ENCODE data around the gene CTNNB1.

The CTNNB1 gene

GRCh38 chr3:41198950-41199865, at the start of gene CTNNB1:
Gene CTNNB1 (plus strand): TSS chr3:41199505. CDS start chr3:41224069, 24,564 bp downstream.
- peak; percentile 38 to 96 (median 84) for DNase-seq

- DNase-seq = no peak
These were observed 43.5 kb upstream of the CTNNB1 start for GRCh38 chr3:41155834-41156233.

GRCh38 chr3:41158947-41159346, 40.4 kb upstream of the CTNNB1 start:
- no peak for DNase-seq

DNA sequence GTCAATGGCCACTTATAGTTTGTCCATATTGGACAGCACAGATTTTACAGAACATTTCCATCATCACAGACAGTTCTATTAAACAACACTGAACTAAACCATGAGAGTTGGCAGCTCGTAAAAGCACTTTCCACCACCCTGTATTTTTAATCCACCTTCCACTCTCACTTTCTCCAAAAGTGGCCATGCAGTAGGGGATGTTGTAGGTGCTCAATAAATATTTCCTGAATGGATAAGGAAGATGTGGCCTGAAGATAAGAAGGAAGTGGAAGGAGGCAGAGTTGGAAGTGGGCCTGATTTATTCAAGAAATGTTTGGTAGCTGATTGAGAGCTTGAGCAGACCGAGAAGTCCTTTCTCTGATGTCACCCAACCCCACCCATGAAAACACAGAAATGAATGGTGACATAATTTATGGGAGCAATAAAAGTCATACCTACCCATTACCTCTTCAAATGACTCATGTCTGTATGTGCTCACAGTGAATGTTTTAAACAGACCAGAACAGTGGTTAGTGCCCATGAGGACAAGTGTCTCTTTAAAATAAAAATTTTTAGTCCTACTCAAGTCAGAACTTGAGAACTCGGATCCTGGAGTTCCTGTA, 39.6 kb upstream of the CTNNB1 start:
- no peak for DNase-seq

- DNase-seq = no peak
These were observed 36.8 kb upstream of the CTNNB1 start for GRCh38 chr3:41162541-41162940.

DNA sequence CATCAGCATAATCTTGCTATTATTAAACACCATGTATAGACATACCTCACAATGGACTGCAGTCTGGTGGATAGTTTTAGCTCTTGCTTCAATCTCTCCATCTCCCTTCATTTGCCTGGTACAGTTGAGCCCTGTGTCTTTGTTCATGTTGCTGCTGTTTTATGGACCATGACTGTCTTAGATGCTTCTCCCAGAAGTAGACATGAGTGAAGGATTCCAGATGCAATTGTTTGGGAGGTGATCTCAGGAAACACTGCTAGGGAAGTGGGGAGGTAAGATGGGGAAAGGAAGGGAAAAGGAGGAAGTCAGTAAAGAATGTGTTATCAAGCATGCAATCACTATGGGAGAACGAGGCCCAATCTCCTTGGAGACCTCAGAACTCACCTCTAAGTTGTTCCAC, 36.3 kb upstream of the CTNNB1 start:
- DNase-seq = no peak

- no peak for DNase-seq
These were observed 35.9 kb upstream of the CTNNB1 start for GRCh38 chr3:41163421-41163820.

GRCh38 chr3:41164777-41165176, 34.5 kb upstream of the CTNNB1 start:
- no peak for DNase-seq

DNA sequence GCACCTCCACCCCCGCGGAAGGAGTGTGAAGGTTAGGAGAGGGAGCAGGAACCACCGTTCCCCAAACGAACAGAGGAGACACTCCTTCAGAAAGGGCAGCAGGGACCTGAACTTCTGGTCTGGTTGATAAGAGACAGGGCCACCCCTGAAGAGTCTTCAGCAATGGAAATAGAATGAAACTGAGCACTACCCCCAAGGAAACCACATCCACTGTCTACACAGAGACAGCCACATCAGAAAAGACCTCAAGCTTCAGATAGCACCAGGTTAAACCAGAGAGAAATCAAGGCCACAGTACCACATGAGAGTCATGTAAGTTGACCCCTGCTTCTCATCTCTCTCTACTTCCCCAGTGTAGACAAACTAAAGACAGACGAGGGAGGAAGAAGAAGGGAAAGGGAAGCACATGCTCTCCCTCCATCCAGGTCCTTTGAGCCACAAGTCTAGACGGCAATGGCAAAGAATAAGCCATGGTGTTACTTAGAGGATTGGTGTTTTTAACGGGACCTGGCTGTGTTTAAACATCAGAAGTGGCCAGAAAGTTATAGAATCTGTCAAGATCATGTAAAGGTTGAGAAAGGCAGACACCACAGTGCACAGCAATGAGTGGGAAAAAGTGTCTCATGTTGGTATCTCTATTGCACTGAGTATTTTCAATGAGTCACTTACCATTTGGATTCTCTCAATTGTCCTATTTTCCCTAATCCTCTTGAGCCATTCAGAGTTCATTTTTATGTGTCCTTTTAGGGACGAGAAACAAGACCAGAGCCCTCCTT, 31.4 kb upstream of the CTNNB1 start:
- no peak for DNase-seq

DNA sequence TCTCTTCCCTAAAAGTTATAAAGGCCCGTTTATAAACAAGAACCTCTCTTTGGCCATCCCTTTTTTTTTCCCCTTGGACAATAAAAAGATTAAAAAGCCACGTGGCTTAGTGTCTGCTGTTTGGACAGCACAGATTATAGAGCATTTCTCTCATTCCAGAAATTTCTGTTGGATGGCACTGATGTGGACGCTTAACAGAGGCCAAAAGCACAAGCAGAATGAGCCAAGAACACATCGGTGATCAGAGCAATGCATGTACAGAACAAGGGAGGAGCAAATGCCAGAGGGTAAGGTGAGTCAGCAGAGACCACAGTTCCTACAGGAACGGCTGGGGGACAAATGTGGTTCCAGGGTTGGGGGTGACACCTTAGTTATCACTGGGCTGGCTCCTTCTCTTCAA, 30.3 kb upstream of the CTNNB1 start:
- DNase-seq = no peak

- DNase-seq = peak in 1 of 51 donors; percentile 1
These were observed 25.1 kb upstream of the CTNNB1 start for GRCh38 chr3:41173926-41174885.

GRCh38 chr3:41175365-41175764, 23.9 kb upstream of the CTNNB1 start:
- DNase-seq = no peak

DNA sequence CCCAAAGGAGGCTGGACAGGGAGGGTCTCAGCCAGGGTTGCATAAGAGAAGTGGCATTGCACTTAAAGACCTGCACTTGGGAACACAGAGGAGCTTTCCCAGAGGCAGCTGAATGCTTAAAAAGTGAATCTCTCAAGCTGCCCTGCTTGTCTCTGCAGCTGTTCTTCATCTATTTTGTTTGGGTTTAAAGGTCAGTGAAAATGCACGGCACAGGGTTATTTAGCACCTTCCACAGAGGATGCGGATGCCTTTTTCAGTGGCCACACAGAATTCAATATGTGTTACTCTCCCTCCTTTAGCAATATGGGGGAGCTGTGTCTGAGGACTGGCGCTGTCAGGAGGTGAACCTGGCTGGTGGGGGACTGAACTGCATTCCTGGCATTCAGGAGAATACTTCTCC, 22.7 kb upstream of the CTNNB1 start:
- no peak for DNase-seq

- DNase-seq = no peak
These were observed 20.7 kb upstream of the CTNNB1 start for GRCh38 chr3:41178576-41178975.

DNA sequence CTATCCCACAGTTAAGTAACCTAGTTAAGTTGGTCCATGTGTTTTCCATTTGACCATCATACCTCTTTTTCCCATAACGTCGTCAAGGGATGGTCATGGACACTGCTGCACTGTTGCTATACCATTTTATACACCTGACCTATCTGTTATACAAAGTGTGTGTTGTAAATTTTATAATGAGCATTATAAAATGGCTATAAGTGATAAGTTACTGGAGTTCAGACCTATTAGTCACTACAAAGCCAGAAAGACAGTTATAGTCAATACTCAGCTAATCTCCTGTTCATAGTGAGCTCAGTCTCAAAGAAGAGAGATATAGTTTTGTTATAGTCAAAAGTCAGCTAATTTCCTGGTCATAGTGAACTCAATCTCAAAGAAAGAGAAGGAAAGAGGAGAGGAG, 18.9 kb upstream of the CTNNB1 start:
- no peak for DNase-seq

DNA sequence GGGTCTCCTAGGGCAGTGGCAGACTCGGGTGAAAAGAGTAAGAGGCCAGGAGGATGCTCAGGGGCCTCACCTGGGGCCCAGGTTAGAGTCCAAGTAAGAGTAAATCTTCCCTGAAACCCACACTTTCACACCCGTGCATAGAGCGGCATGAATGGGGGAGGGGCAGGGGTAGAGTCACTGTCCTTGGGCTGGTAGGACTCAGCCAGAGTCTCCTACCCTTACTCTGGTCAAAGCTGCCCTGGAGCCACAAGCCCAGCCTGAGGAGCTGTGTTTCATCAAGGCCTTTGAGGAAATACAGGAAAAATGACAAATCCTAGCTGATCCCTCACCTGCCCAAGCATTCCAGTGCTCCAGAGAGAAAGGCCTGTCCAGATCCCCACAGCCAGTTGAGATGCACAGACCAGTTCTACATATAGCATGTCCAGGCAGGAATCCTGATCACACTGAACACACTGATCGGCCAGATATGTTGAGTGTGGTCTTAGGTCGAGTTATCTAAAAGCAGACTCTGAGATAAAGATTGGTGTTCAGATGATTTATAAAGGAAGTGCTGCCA, 16.7 kb upstream of the CTNNB1 start:
- no peak for DNase-seq

DNA sequence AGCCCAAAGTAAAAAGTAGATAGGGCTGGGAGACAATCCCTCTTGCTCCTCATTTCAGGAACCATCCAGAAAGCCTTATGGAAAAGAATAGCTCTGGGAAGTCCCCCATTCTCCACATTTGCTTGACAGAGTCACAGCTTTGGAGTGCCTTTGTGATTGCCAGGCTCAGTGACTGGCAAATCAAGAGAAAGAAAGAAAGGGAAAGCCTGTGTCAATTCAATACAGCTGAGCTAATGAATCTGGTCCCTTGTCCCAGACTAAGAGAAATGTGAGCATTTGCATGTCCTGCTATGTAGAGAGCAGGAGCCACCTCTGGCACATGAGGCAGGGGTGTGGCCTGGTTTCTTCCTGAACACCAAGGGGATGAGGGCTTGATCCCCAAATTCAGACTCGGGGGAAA, 14.9 kb upstream of the CTNNB1 start:
- DNase-seq = no peak

DNA sequence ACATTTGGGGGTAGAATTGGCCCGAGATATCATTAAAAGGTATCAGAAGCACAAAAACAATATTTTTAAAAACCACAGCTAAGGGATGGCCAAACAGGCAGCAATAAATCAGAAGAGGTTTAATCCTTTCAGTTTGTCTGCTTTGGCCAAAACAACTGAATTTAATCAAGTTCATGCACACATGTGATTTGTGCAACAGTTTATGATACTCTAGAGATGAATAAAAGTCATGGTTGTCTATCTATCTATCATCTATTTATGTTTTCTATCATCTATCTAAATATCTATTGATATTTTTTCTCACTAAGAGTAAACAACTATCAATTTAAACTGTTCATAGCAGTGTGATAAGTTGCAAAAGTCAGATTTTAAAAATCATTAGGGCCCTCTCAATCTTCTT, 13.0 kb upstream of the CTNNB1 start:
- no peak for DNase-seq

DNA sequence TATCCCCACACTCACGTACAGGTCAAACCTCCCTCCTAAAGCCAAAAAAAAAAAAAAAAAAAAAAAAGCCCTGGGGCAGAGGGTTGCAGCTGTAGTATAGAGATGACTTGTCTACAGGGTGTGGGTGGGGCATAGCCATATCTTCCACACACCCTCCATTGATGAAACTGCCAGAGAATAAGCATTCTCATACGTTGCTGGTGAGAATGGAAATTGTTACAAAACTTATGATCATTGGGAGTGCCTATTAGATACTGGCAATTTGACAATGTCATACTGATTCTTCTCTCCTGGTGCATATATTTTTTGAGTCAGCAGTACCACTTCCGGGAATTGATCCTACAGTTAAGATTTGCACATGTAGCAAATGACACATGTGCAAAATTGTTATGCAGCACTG, 11.0 kb upstream of the CTNNB1 start:
- DNase-seq = no peak

GRCh38 chr3:41190509-41191284, 8.6 kb upstream of the CTNNB1 start:
- DNase-seq = no peak

All from hypothalamus (tissue), 51 donors.